ENCODE data around the gene BRPF3. TPM values are rescaled to one million over a fixed set of nuclear protein-coding genes. Genes with fewer than 3 reads are reported as not detected.
A peak's percentile ranks its signal among the peaks of the same experiment; 100 is the strongest.

Gene BRPF3
- 13.4 TPM for total RNA-seq

DNA sequence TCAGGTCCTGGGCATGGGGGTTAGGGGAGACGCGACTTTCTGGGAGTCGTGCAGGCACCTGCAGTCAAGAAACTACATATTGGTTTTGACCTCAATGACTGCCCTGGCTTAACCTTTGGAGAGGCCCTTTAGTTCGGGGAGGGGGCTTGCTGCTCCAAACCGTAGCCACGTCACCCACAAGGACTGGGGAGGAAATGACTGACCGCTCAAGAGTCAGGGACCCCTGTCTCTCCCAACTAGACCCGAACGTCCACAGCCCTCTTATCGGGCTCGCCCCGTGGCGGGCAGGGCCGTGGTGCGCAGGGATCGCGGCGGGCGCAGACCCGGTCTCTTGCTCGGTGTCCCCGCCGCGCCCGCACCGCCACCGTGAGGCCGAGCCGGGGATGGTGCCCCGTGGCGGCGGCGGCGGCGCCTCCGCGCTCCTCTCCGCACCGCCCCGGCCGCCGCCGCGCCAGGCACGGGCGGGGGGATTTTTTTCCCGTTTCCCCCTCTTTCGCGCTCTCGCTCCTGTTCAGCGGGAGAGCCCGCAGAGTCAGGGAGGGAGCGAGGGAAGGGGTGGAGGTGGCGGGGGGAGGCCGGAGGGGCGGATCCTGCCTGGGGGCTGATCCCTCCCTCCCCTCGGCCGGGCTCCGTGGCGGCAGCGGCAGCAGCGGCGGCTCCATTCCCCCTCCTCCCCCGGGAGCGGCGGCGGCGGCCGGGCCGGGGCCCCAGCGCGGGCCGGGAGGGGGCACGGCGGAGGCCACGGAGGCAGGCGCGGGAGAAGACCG, at the start of gene BRPF3:
TSS of gene BRPF3 (plus strand) at position 632 of the 767 bp plus-strand sequence. CDS start 3,579 bp downstream, outside the sequence.
- peak; percentile 91 for DNase-seq

DNA sequence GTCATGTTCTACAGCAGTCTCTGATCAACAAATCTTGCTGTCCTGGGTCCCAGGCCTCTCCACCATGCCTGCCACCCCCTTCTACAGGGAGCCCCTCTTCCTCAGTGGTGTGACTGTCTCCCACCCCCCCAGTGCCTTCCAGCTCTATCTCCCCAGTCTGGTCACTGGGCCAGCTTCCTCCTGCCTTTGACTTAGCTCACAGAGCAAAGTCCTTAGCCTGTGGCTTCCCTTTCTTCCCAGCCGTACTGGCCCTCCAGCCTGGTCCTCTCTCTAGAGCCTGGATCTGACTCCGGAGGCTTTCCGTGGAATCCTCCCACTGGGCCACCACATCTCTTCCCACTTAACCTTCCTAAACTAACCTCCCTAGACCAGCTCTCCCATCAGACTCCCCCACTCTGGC, 49.2 kb upstream of the BRPF3 start:
- DNase-seq = no peak

DNA sequence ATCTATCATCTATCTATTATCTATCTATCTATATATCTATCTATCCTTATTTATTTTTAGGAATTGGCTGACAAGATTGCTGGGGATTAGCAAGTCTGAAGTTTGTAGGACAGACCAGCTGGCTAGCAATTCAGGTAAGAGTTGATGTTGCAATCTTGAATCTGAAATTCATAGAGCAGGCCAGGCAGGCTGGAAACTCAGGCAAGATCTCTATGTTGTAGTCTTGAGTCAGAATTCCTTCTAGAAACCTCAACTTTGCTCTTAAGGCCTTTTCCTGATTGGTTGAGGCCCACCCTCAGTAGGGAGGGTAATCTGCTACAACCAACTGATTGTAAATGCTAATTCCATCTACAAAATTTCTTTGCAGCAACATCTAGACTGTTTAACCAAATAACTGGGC, 47.1 kb upstream of the BRPF3 start:
- DNase-seq = no peak

DNA sequence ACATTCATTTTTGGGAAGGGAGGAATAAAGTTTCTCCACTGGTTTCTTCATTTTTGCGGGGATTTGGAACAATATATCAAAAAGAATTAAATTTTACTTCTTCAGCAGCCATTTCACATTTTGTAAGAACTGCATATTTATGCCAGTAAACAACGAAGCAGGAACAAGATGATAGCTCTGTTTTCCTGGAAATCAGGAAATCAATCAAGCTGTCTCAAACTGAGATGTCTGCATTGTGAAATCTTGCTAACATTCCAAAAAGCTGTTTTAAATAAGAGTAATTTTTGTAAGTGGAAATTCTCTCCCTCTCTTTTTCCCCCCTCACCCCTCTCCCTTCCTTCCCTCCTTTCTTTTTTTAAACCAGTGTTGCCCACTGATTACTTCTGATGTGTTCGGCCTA, 46.3 kb upstream of the BRPF3 start:
- DNase-seq = no peak

- DNase-seq = peak; percentile 31
Observed at GRCh38 chr6:36154286-36154685, 42.3 kb upstream of the BRPF3 start.

DNA sequence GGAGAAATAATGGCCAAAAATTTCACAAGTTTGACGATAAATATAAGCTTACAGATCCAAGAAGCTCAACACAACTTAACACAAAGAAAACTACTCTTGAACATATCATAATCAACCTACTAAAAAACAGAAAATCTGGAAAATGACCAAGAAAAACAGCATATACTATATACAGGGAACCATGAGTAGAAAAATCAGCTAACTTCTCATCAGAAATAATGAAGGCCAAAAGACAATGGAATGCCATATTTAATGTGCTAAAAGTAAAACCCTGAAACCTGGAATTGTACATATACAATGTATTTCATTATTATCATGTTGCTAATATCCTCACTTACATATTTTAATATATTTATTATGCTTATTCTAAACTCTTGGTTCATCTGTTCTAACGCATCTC, 40.9 kb upstream of the BRPF3 start:
- no peak for DNase-seq

DNA sequence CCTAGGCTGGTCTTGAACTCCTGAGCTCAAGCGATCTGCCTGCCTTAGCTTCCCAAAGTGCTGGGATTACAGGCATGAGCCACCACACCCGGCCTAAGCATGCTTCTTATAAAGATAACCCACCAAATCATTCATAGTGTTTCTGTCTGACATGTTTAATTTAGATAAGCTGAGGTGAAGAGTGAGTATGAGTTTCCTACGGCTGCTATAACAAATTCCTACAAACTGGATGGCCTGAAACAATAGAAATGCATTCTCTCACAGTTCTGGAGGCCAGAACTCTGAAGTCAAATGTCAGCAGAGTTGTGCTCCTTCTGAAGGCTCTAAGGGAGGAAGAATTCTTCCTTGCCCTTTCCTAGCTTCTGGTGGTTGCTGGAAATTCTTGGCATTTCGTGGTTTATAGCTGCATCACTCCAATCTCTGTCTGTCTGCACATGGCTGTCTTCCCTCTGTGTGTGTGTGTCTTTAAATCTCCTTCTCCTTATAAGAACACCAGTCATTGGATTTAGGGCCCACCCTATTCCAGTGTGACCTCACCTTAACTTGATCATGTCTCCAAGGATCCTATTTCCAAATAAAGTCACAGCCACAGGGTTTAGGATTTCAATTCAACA, 36.3 kb upstream of the BRPF3 start:
- no peak for DNase-seq

DNA sequence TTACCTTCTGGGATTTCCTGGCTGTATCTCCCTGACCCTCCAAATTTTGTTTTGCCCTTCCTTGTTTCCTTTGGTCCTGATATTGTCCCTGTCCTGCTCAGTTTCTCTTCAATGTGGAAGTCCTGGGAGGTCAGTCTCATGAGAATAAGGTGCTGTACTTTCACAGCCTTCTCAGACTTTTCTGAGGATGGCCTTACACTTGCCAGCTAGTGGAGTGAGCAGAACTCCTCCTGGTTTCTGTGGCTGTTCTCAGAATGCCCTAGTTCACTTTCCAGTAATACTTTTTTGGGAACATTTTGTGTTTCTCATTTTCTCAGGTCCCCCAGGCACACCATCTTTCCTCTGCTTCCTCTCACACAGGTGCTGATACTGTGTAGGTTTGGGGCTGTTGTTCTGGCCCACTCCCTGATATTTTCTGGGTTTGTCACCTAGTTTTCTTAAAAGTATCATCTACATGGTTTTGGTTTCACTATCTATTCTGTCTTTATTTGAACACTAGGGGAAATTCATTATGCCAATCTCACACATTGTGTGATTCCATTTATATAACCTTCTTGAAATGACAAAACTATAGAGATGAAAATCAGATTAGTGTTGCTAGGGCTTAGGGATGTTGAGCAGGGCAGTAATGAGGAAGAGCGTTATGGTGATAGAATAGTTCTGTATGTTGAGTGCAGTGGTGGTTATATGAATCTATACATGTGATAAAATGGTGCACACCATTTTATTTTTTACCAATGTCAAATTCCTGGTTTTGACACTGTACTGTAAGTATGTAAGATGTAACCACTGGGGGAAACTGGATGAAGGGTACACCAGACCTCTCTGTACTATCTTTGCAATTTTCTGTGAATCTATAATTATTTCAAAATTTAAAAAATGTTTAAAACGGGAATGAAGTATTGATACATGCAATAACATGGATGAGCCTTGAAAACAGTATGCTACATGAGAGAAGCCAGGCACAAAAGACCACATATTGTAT, 27.2 kb upstream of the BRPF3 start:
- DNase-seq = no peak

DNA sequence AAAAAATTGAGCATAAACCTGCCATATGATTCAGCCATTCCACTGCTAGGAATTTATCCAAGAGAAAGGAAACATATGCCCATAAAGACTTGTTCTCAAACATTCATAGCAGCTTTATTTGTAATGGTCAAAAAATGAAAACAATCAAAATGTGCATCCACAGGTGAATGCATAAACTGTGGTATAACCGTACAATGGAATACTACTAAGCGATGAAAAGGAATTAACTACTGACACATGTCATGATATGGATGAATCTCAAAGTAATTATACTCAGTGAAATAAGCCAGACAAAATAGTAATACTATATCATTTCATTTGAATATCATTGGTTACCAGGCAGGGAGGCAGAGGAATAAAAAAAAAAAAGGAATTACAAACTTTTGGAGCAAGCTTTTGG, 25.8 kb upstream of the BRPF3 start:
- DNase-seq = no peak

DNA sequence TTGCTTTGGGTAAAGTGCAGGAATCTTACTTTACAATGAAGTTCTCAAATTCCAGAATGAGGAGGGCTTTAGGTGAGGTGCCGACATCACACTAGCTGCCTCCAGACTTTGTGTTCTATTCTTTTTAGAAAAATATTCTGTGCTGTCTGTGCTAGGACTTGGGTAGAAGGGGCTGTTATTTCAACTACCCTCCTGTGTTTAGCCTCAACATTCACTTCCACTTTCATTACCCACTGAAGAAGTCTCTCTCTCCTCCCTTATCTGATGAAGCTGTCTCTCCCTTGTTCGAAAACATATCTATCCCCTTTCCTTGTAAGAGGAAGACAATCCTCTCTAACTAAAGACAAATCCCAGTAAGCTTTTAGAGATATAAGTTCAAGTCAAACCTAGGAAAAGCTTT, 25.0 kb upstream of the BRPF3 start:
- DNase-seq = no peak

- DNase-seq = no peak
Observed at GRCh38 chr6:36177166-36177565, 19.4 kb upstream of the BRPF3 start.

DNA sequence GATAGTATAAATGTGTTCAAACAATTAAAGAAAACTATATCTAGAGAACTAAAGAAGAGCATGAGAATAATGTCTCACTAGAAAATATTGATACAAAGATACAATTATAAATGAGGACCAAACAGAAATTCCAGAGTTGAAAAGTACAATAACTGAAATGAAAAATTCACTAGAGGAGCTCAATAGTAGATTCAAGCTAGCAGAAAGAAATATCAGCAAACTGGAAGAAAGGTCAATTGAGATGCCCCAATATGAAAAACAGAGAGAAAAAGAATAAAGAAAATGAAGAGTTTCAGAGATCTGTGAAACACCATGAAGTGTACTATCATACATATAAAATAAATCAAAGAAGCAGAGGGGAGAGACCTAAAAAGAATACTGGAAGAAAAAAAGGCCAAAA, 18.0 kb upstream of the BRPF3 start:
- DNase-seq = no peak

DNA sequence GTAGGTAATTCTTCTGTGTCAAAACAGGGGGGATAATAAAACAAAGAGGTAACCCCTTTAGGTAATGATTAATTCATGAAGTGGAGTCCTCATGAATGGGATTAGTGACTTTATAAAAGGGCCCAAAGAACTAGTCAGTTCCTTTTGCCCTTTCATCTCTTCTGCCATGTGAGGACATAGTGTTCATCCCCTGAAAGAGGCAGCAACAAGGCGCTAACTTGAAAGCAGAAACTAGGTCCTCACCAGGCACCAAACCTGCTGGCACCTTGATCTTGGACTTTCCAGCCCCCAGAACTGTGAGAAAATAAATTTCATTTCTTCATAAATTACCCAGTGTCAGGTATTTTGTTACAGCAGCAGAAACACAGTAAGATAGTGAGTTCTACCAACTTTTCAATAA, 16.4 kb upstream of the BRPF3 start:
- no peak for DNase-seq

- no peak for DNase-seq
Observed at GRCh38 chr6:36184311-36184710, 12.2 kb upstream of the BRPF3 start.

GRCh38 chr6:36186199-36186598, 10.3 kb upstream of the BRPF3 start:
- no peak for DNase-seq

DNA sequence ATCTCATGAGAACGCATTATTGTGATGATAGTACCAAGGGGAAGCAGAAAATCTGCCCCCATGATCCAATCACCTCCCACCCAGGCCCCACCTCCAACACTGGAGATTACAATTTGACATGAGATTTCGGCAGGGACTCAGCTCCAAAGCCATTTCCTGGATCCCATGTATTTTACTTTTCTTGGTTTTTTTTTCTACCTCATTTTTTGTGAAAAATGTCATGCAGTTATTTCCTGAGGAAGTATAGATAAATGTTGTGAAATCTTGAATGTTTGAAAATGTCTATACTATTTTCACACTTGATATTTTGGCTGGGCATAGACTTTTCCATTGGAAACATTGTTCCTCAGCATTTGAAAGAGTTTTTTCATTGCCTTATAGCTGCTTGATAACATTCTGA, 9.1 kb upstream of the BRPF3 start:
- no peak for DNase-seq

DNA sequence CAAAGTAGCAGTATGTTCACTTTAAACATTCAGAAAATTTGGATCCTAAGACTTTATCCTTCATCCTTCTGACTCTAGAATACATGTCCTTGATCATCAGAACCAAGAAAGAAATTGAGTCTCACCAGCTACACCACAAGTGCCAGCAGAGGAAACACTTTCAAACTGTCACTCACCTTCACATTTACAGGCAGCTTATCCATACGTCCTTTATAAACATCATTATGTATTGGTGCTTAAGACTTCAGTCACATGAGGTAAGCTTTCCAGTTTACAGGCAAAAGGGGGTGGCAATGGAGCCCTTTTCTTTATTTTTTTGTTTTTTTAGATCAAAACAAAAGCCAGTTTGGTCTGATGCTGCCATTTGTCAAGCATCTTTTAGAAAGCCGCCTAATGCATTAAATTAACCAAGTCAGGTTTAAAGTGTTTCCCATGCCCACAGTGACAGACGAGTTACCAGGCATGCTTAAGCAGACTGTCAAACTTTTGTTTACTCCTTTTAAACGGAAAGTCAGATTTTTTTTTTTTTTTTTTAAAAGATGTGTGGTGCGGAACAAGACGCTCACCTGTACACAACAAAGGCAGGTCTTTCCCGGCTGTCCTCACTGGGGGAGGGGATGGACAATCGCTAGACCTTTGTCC, 952 bp upstream of the BRPF3 start:
- DNase-seq = no peak

DNA sequence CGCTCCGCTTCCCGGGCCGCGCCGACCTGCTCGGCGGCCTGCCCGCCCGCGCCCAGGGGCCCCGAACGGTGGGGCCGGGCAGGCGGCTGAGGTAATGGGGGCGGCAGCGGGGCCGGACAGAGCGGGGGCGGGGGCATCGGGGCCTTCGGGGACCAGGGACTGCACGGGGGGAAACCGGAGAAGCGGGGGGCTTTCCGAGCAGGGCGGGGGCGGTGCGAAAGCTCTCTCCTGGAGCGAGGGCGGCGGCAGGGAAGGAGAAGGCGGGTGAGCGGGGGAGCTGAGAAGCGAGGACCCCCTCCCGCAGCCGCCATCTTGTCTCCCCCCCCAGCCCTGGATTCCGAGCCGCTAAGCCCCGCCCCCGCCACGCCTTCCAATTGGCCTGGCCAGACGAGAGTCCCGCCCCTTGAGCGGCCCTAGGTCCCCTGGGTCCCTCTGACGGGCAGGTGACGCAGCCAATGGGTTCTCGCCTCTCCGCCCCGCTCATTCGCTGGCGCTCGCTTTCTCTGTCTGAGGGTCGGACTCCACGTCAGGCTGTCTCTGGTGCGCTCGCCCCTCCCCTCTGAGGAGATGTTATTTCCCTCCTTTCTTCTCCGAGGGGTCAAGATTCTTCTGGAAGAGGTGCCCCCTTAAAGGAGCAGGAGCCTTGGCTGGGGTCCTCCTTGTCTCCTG, 470 bp downstream of the BRPF3 start:
- peak; percentile 99 for DNase-seq

DNA sequence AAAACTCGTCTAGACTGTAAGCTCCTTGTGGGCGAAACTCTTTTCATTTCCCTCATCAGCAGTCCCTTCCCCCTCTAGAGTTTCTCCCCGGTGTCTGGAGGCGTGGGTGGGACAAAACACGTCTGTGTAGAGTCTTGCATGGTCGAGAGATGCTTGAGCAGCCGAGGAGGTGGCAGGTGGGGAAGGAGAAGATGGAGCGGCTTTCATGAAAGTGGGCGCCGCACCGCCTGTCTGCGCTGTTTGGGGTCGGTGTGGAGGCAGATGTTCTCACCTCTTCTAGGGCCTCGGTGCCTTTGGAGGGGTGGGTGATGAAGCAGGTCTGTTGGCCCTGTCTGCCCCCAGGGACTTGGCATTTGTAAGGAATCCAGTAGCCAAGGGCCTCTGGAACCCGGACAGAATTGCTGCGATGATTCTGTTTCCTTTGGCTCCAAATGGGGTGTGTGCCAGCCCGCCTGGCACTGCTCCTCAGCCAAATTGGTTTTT, 1.2 kb downstream of the BRPF3 start:
- DNase-seq = peak; percentile 4

DNA sequence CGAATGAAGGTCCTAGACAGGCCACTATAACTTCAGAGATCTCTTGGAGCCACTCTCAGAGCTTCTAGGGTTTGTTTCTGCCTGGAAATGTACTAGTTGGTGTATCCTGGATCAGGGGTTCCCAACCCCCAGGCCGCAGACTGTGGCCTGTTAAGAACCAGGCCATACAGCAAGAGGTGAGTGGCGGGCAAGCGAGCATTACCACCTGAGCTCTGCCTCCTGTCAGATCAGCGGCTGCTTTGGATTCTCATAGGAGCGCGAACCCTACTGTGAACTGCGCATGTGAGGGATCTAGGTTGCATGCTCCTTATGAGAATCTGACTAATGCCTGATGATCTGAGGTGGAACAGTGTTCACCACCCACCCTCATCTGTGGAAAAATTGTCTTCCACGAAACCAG, 2.4 kb downstream of the BRPF3 start:
- no peak for DNase-seq

- DNase-seq = no peak
Observed at GRCh38 chr6:36200154-36200891, 3.8 kb downstream of the BRPF3 start.

Data from tongue (tissue), 2 donors.